ENCODE data around the gene MYBPH. TPM values are rescaled to one million over a fixed set of nuclear protein-coding genes. Genes with fewer than 3 reads are reported as not detected.
A peak's percentile ranks its signal among the peaks of the same experiment; 100 is the strongest.

Gene MYBPH
- total RNA-seq, 3 donors from 2014 or later = not detected

GRCh38 chr1:203143641-203144040 lies 32.0 kb downstream of the MYBPH start:
- Histone ChIP-seq H3K36me3 (ENCODE audit: low read depth) (no peaks in the 10 kb centered on the region), H3K4me1 (ENCODE audit: low read depth) (no peaks in the 10 kb centered on the region), H3K4me3 (no peak overlapping the region), H3K9me3 (no peaks in the 10 kb centered on the region)
- DNase-seq = no peak
- ATAC-seq = peak; percentile 28
- intact Hi-C loops (cut with DNase I, micrococcal nuclease) = no loop called here
- TF ChIP-seq CTCF (IDR thresholded peaks at IDR 0.05) = no peak

GRCh38 chr1:203142684-203143408 lies 32.8 kb downstream of the MYBPH start:
- ATAC-seq (no peak), DNase-seq (no peak)
- H3K4me1 ChIP-seq (ENCODE audit: low read depth) = no peaks in the 10 kb centered on the region
- intact Hi-C loops (cut with DNase I, micrococcal nuclease) = no loop called here
- TF ChIP-seq CTCF (IDR thresholded peaks at IDR 0.05) = no peak
- H3K4me3 ChIP-seq = no peak overlapping the region
- H3K9me3 ChIP-seq = no peaks in the 10 kb centered on the region
- no peaks in the 10 kb centered on the region for H3K36me3 ChIP-seq (ENCODE audit: low read depth)

- intact Hi-C loops (cut with DNase I, micrococcal nuclease) = no loop called here
- DNase-seq (no peak), ATAC-seq (no peak)
- H3K36me3 ChIP-seq (ENCODE audit: low read depth) = no peaks in the 10 kb centered on the region
- no peaks in the 10 kb centered on the region for H3K9me3 ChIP-seq
- TF ChIP-seq CTCF (IDR thresholded peaks at IDR 0.05) = no peak
- H3K4me3 ChIP-seq = no peak overlapping the region
- no peaks in the 10 kb centered on the region for H3K4me1 ChIP-seq (ENCODE audit: low read depth)
These were observed 33.5 kb downstream of the MYBPH start for GRCh38 chr1:203142124-203142523.

- no peak for TF ChIP-seq CTCF (IDR thresholded peaks at IDR 0.05)
- ATAC-seq = no peak
These were observed 34.7 kb downstream of the MYBPH start for GRCh38 chr1:203140743-203141520.

GRCh38 chr1:203139976-203140475 lies 35.6 kb downstream of the MYBPH start:
- Histone ChIP-seq H3K4me3 (no peak overlapping the region), H3K36me3 (ENCODE audit: low read depth) (no peaks in the 10 kb centered on the region), H3K4me1 (ENCODE audit: low read depth) (no peaks in the 10 kb centered on the region), H3K9me3 (no peaks in the 10 kb centered on the region)
- no peak for TF ChIP-seq CTCF (IDR thresholded peaks at IDR 0.05)
- intact Hi-C loops (cut with DNase I, micrococcal nuclease) = no loop called here
- DNase-seq = no peak
- ATAC-seq = no peak

More at GRCh38 chr1:203140743-203141520, 34.7 kb downstream of the MYBPH start:
- Histone ChIP-seq H3K4me1 (ENCODE audit: low read depth) (no peaks in the 10 kb centered on the region), H3K9me3 (no peaks in the 10 kb centered on the region), H3K4me3 (no peak overlapping the region), H3K36me3 (ENCODE audit: low read depth) (no peaks in the 10 kb centered on the region)
- no peak for DNase-seq
- intact Hi-C loops (cut with DNase I, micrococcal nuclease) = no loop called here
